Prostate gland (tissue), 2 donors: ENCODE results near the gene GABRD. TPM values are rescaled to one million over a fixed set of nuclear protein-coding genes. Genes with fewer than 3 reads are reported as not detected.

Source experiments
- DNase-seq: peaks from one replicate; pipeline ENCODE4 v3.0.0-alpha.2; 2019; ENCODE audit warnings: low spot score
- H3K27ac ChIP-seq, 2 donors: fragments of 200-600 bp; sonication (generic); 2 replicates each; pipeline ENCODE4 v1.5.1; 2017 to 2019
- H3K27me3 ChIP-seq: fragments of 200-600 bp; sonication (generic); replicated peaks from 2 replicates; pipeline ENCODE4 v1.5.1; 2019; ENCODE audit not compliant: insufficient read depth
- H3K36me3 ChIP-seq, 2 donors: fragments of 200-600 bp; sonication (generic); 1 replicate in 1 of 2; 2 replicates in 1 of 2; pipeline versions ENCODE4 v1.5.1 to v1.8.1; 2017 to 2019
- H3K4me1 ChIP-seq: fragments of 200-600 bp; sonication (generic); replicated peaks from 2 replicates; pipeline ENCODE4 v1.5.1; 2019
- H3K4me3 ChIP-seq, 2 donors: fragments of 200-600 bp; sonication (generic); 2 replicates each; pipeline ENCODE4 v1.5.1; 2017 to 2019
- H3K9me3 ChIP-seq: fragments of 200-600 bp; sonication (generic); 2 replicates; pipeline ENCODE4 v1.5.1; 2017
- CTCF ChIP-seq, 4 experiments: fragments of 200-600 bp in 2 of 4; fragments of 450-650 bp in 2 of 4; sonication (generic) in 2 of 4; IDR thresholded peaks; 1 replicate in 3 of 4; 2 replicates in 1 of 4; pipeline ENCODE4 v1.5.1; 2016 to 2019; ENCODE audit warnings: antibody characterized with exemption in 4 of 4, mild to moderate bottlenecking in 2 of 4, moderate library complexity in 2 of 4
- POLR2A ChIP-seq: fragments of 450-650 bp; IDR thresholded peaks from one replicate; pipeline ENCODE4 v1.6.1; 2016; ENCODE audit warnings: antibody characterized with exemption, mild to moderate bottlenecking
- POLR2AphosphoS5 ChIP-seq: sonication (generic); formaldehyde crosslinking; IDR thresholded peaks from one replicate; pipeline ENCODE4 v1.6.1; 2017; ENCODE audit warnings: antibody characterized with exemption
- WGBS: methylation state at CpG from one replicate; pipeline ENCODE4 v1.1.5; 2018; 5-methylcytosine and 5-hydroxymethylcytosine counted together
- intact Hi-C: fragments of 100-400 bp; cut with DNase I; formaldehyde crosslinking; loops from one replicate; pipeline ENCODE4 v1.14.2; 2022
- total RNA-seq, 2 donors: library from RNA; depleted of rRNA; stranded (reverse); fragments of >200 nt; gene quantifications; one replicate each; pipeline ENCODE4 v1.1.0, GENCODE V29; 2016

GABRD gene
- total RNA-seq, 2 donors from 2014 or later: 0.32 to 7.6 TPM

GRCh38 chr1:1989102-1989542 is 30.0 kb upstream of the GABRD start:
- TF ChIP-seq POLR2AphosphoS5 (no peak), POLR2A (no peak), CTCF (IDR thresholded peaks at IDR 0.05) (no peak)
- Histone ChIP-seq H3K9me3 (no peaks in the 10 kb centered on the region), H3K4me1 (no peaks in the 10 kb centered on the region), H3K27me3 (no peaks in the 10 kb centered on the region), H3K4me3 (no peak overlapping the region), H3K27ac (no peak overlapping the region), H3K36me3 (no peaks in the 10 kb centered on the region)
- DNase-seq: no peak
- WGBS: 63% methylated on average over 22 of the region's 22 CpGs
- intact Hi-C loops: no loop called here

GRCh38 chr1:1989789-1990188 is 29.4 kb upstream of the GABRD start:
- TF ChIP-seq CTCF (IDR thresholded peaks at IDR 0.05) (no peak), POLR2AphosphoS5 (no peak), POLR2A (no peak)
- WGBS: 75% methylated on average over 9 of the region's 9 CpGs
- no peak for DNase-seq
- no peak overlapping the region for H3K4me3 ChIP-seq
- H3K9me3 ChIP-seq: no peaks in the 10 kb centered on the region
- no peaks in the 10 kb centered on the region for H3K27me3 ChIP-seq
- H3K4me1 ChIP-seq: no peaks in the 10 kb centered on the region
- H3K27ac ChIP-seq: no peak overlapping the region
- no peaks in the 10 kb centered on the region for H3K36me3 ChIP-seq
- intact Hi-C loops: no loop called here

GRCh38 chr1:1990222-1990621 is 28.9 kb upstream of the GABRD start:
- Histone ChIP-seq H3K4me3 (no peak overlapping the region), H3K9me3 (no peaks in the 10 kb centered on the region), H3K36me3 (no peaks in the 10 kb centered on the region), H3K27ac (no peak overlapping the region), H3K27me3 (no peaks in the 10 kb centered on the region), H3K4me1 (no peaks in the 10 kb centered on the region)
- 26% methylated on average over 10 of the region's 10 CpGs for WGBS
- no peak for DNase-seq
- intact Hi-C loops: no loop called here
- TF ChIP-seq POLR2A (no peak), CTCF (IDR thresholded peaks at IDR 0.05) (no peak), POLR2AphosphoS5 (no peak)

- H3K27ac ChIP-seq: no peak overlapping the region
- intact Hi-C loops: no loop called here
- 69% methylated on average over 8 of the region's 8 CpGs for WGBS
Measured at GRCh38 chr1:1994536-1994935, 24.6 kb upstream of the GABRD start.

More at GRCh38 chr1:1994536-1994935, 24.6 kb upstream of the GABRD start:
- H3K9me3 ChIP-seq: no peaks in the 10 kb centered on the region
- H3K27me3 ChIP-seq: no peaks in the 10 kb centered on the region
- no peak for DNase-seq
- no peak for TF ChIP-seq CTCF (IDR thresholded peaks at IDR 0.05)
- TF ChIP-seq POLR2AphosphoS5: no peak
- TF ChIP-seq POLR2A: no peak
- H3K4me1 ChIP-seq: no peaks in the 10 kb centered on the region
- no peak overlapping the region for H3K4me3 ChIP-seq
- no peaks in the 10 kb centered on the region for H3K36me3 ChIP-seq
